Hepatocyte (in vitro differentiated cells): ENCODE results near the gene SLC25A33. TPM values are rescaled to one million over a fixed set of nuclear protein-coding genes. Genes with fewer than 3 reads are reported as not detected.

Source experiments
- DNase-seq: peaks from one replicate; pipeline ENCODE4 v3.0.0-alpha.2; 2016; ENCODE audit warnings: low spot score
- H2AFZ ChIP-seq: fragments of 200-600 bp; sonication (generic); 2 replicates; pipeline ENCODE4 v1.6.0; 2016; ENCODE audit warnings: antibody characterized with exemption, mild to moderate bottlenecking
- H3K27ac ChIP-seq: fragments of 200-600 bp; sonication (generic); 2 replicates; pipeline ENCODE4 v1.5.1; 2016; ENCODE audit warnings: mild to moderate bottlenecking
- H3K27me3 ChIP-seq: fragments of 200-600 bp; sonication (generic); 2 replicates; pipeline ENCODE4 v1.6.1; 2016
- H3K36me3 ChIP-seq: fragments of 200-600 bp; sonication (generic); replicated peaks from 2 replicates; pipeline ENCODE4 v1.5.1; 2016; ENCODE audit warnings: low read depth; ENCODE audit not compliant: insufficient read depth
- H3K4me1 ChIP-seq: fragments of 200-600 bp; sonication (generic); 2 replicates; pipeline ENCODE4 v1.5.1; 2016; ENCODE audit warnings: mild to moderate bottlenecking, moderate library complexity; ENCODE audit not compliant: insufficient read depth
- H3K4me2 ChIP-seq: fragments of 200-600 bp; sonication (generic); 2 replicates; pipeline ENCODE4 v1.6.0; 2016
- H3K4me3 ChIP-seq: fragments of 200-600 bp; sonication (generic); 2 replicates; pipeline ENCODE4 v1.5.1; 2016; ENCODE audit warnings: mild to moderate bottlenecking
- H3K79me2 ChIP-seq: fragments of 200-600 bp; sonication (generic); 2 replicates; pipeline ENCODE4 v1.6.0; 2017; ENCODE audit warnings: mild to moderate bottlenecking
- H3K9me2 ChIP-seq: fragments of 200-600 bp; sonication (generic); replicated peaks from 2 replicates; pipeline ENCODE4 v1.6.0; 2017; ENCODE audit warnings: mild to moderate bottlenecking; ENCODE audit not compliant: insufficient read depth
- H3K9me3 ChIP-seq: fragments of 200-600 bp; sonication (generic); 2 replicates; pipeline ENCODE4 v1.5.1; 2016; ENCODE audit warnings: low read depth, mild to moderate bottlenecking
- H4K20me1 ChIP-seq: fragments of 200-600 bp; sonication (generic); 2 replicates; pipeline ENCODE4 v1.6.0; 2016; ENCODE audit warnings: mild to moderate bottlenecking; ENCODE audit not compliant: insufficient read depth, poor library complexity, severe bottlenecking
- EZH2 ChIP-seq: fragments of 200-600 bp; sonication (generic); IDR thresholded peaks from 2 replicates; pipeline ENCODE4 v1.6.1; 2016; ENCODE audit warnings: antibody characterized with exemption, mild to moderate bottlenecking, borderline replicate concordance
- EZH2phosphoT487 ChIP-seq: fragments of 200-600 bp; sonication (generic); IDR thresholded peaks from one replicate; pipeline ENCODE4 v1.6.1; 2018; ENCODE audit warnings: antibody characterized with exemption, mild to moderate bottlenecking, low read depth, moderate library complexity; ENCODE audit not compliant: unreplicated experiment, severe bottlenecking
- WGBS: methylation state at CpG from one replicate; pipeline ENCODE4 v1.1.6; 2016; ENCODE audit warnings: low lambda C conversion rate; ENCODE audit errors: missing lambda C conversion rate; 5-methylcytosine and 5-hydroxymethylcytosine counted together
- polyA plus RNA-seq: library from polyadenylated mRNA; unstranded; fragments of >200 nt; fragmentation: Nextera tagmentation; extraction: Ambion mirVana; gene quantifications from 2 replicates; pipeline ENCODE4 v1.2.1, GENCODE V29; 2016
- total RNA-seq: library from RNA; depleted of rRNA; stranded (reverse); fragments of >200 nt; gene quantifications from 2 replicates; pipeline ENCODE4 v1.2.3, GENCODE V29; 2014
- TF ChIP-seq, protein P1 (sequence below): fragments of 200-600 bp; sonication (generic); IDR thresholded peaks from 2 replicates; pipeline ENCODE4 v1.5.1; 2016; ENCODE audit warnings: antibody characterized with exemption, mild to moderate bottlenecking; ENCODE audit not compliant: poor library complexity

SLC25A33 gene
- total and polyA plus RNA-seq, 2 experiments from 2014 or later, result 14.4 to 21.7 TPM

DNA sequence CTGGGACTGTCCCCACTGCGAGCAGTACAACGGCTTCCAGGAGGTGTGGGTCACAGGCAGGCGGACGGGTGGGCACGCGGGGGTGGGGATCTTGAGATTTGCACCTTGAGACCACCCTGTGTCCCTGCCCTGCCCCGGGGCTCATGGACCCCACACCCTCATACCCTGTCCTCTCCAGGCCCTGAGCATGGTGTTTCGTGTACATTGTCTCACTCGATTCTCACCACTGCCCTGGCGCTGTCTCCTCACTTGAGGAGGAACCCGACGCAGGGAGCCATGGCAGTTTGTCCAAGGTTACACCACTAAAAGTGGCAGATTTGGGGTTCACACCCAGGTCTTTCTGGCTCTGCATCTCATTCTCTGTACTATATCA lies 56.7 kb downstream of the SLC25A33 start:
- no peaks in the 10 kb centered on the region for H3K9me2 ChIP-seq
- peaks cover 13% of the 10 kb centered on the region for H4K20me1 ChIP-seq
- H3K9me3 ChIP-seq, result no peaks in the 10 kb centered on the region
- H3K4me3 ChIP-seq, result no peak overlapping the region
- no peak overlapping the region for H2AFZ ChIP-seq
- no peak for DNase-seq
- H3K4me1 ChIP-seq, result peaks cover 5% of the 10 kb centered on the region
- TF ChIP-seq, protein P1, sequence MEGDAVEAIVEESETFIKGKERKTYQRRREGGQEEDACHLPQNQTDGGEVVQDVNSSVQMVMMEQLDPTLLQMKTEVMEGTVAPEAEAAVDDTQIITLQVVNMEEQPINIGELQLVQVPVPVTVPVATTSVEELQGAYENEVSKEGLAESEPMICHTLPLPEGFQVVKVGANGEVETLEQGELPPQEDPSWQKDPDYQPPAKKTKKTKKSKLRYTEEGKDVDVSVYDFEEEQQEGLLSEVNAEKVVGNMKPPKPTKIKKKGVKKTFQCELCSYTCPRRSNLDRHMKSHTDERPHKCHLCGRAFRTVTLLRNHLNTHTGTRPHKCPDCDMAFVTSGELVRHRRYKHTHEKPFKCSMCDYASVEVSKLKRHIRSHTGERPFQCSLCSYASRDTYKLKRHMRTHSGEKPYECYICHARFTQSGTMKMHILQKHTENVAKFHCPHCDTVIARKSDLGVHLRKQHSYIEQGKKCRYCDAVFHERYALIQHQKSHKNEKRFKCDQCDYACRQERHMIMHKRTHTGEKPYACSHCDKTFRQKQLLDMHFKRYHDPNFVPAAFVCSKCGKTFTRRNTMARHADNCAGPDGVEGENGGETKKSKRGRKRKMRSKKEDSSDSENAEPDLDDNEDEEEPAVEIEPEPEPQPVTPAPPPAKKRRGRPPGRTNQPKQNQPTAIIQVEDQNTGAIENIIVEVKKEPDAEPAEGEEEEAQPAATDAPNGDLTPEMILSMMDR, result no peak
- no peak for TF ChIP-seq EZH2phosphoT487
- TF ChIP-seq EZH2, result no peak
- WGBS, result 94% methylated on average over 12 of the region's 12 CpGs
- no peaks in the 10 kb centered on the region for H3K36me3 ChIP-seq
- H3K79me2 ChIP-seq, result peaks cover 40% of the 10 kb centered on the region
- no peak overlapping the region for H3K4me2 ChIP-seq
- no peaks in the 10 kb centered on the region for H3K27me3 ChIP-seq
- H3K27ac ChIP-seq, result no peak overlapping the region

DNA sequence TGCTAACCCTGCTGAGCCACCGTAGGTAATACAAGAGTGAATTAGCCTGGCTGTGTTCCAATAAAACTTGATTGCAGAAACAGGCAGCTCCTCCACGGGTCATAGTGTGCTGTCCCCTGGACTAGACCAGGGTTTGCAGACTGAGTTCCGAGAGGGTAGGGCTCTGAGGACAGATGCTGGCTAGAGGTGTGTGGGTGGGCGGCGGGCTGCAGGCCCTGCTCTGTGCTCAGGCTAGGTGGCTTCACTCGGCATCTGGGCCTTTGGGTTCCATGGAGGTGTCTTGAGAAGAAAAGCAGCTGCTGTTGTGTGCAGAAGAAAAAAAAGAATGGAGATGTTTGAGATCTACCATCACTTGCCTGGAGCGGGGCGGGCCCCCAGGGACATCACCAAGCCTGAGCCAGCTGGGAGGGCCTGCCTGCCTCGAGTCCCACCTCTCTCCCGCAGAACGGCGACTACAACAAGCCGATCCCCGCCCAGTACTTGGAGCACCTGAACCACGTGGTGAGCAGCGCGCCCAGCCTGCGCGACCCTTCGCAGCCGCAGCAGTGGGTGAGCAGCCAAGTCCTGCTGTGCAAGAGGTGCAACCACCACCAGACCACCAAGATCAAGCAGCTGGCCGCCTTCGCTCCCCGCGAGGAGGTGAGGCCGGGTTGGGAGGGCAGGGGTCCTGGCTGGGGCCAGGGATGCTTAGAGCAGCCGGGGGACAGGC lies 57.3 kb downstream of the SLC25A33 start:
- peaks cover 34% of the 10 kb centered on the region for H3K79me2 ChIP-seq
- H3K27ac ChIP-seq, result no peak overlapping the region
- TF ChIP-seq EZH2 (no peak), EZH2phosphoT487 (no peak)
- TF ChIP-seq, protein P1, result no peak
- H3K4me2 ChIP-seq, result no peak overlapping the region
- no peak overlapping the region for H3K4me3 ChIP-seq
- H2AFZ ChIP-seq, result no peak overlapping the region
- no peak for DNase-seq
- 89% methylated on average over 26 of the region's 27 CpGs for WGBS
- no peaks in the 10 kb centered on the region for H3K27me3 ChIP-seq
- peaks cover 5% of the 10 kb centered on the region for H3K4me1 ChIP-seq
- no peaks in the 10 kb centered on the region for H3K9me3 ChIP-seq
- H3K9me2 ChIP-seq, result no peaks in the 10 kb centered on the region
- H3K36me3 ChIP-seq, result no peaks in the 10 kb centered on the region
- H4K20me1 ChIP-seq, result peaks cover 10% of the 10 kb centered on the region

DNA sequence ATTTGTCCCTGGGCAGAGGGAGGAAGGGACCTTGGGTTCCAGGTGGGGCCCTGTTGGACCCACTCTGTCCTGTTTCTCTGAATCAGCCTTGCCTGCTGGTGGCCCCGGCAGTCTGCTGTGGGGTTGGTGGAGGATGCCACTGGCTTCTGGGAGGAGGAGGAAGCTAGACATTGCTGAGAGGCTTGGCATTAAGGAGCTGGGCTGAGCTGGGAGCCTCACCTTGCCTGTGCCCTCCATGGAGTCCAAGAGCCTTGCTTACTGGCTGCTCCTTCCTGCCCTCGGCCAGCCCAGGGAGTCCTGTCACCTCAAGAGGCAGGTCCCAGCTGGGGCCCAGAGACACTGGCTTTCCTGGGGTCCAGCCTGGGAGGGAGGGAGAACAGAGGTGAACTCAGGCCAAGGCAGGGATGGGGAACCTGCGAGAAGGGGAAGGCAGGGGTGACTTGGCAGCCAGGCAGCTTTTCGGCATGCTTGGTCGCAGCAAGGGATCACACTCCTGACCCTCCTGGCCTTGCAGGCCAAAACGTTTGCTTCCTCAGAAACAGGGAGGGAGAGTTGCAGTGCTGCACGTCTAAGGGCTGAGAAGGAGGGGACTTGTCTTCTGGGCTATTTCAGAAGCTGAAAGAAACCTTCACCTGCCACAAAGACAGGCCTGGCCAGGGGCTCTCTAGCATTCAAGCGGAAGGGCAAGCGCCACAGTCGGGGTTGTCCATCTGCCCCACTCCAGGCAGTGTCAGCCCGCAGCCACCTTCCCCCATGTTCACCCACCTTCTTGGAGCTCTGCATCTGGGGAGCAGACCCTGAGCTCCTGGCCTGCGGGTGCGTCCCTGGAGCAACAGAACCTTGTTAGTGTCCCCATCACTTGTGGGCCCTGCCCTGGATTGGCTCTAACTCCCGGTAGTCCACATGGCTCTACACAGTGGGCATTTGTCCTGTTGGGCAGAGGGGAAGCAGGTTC lies 58.4 kb downstream of the SLC25A33 start:
- no peak overlapping the region for H3K27ac ChIP-seq
- no peaks in the 10 kb centered on the region for H3K27me3 ChIP-seq
- TF ChIP-seq EZH2 (no peak), EZH2phosphoT487 (no peak)
- TF ChIP-seq, protein P1, result no peak
- no peak overlapping the region for H3K4me3 ChIP-seq
- WGBS, result 94% methylated on average over 14 of the region's 14 CpGs
- no peak overlapping the region for H2AFZ ChIP-seq
- no peaks in the 10 kb centered on the region for H3K9me2 ChIP-seq
- H3K36me3 ChIP-seq, result no peaks in the 10 kb centered on the region
- peaks cover 25% of the 10 kb centered on the region for H3K79me2 ChIP-seq
- H3K9me3 ChIP-seq, result no peaks in the 10 kb centered on the region
- DNase-seq, result no peak
- H4K20me1 ChIP-seq, result peaks cover 10% of the 10 kb centered on the region
- H3K4me1 ChIP-seq, result peaks cover 5% of the 10 kb centered on the region
- no peak overlapping the region for H3K4me2 ChIP-seq
